Progenitor cell of endocrine pancreas (in vitro differentiated cells): ENCODE results near the gene RETNLB. TPM values are rescaled to one million over a fixed set of nuclear protein-coding genes. Genes with fewer than 3 reads are reported as not detected.

Experiments
- DNase-seq: peaks from one replicate; pipeline ENCODE4 v3.0.0; 2021; ENCODE audit warnings: low spot score; ENCODE audit not compliant: unreplicated experiment
- H3K27ac Mint-ChIP-seq: 2 replicates; pipeline ENCODE4 v1.8.0; 2021; ENCODE audit warnings: mild to moderate bottlenecking, moderate library complexity, mixed read lengths
- H3K27me3 Mint-ChIP-seq: 2 replicates; pipeline ENCODE4 v1.8.0; 2021; ENCODE audit warnings: mixed read lengths
- H3K36me3 Mint-ChIP-seq: 2 replicates; pipeline ENCODE4 v1.8.0; 2022; ENCODE audit warnings: mixed read lengths; ENCODE audit not compliant: insufficient read depth
- H3K4me1 Mint-ChIP-seq: 2 replicates; pipeline ENCODE4 v1.8.0; 2021; ENCODE audit warnings: low read depth, mixed read lengths
- H3K4me3 Mint-ChIP-seq: 2 replicates; pipeline ENCODE4 v1.8.0; 2021; ENCODE audit warnings: low read depth, mild to moderate bottlenecking, moderate library complexity, mixed read lengths
- H3K9me3 Mint-ChIP-seq: 2 replicates; pipeline ENCODE4 v1.8.0; 2021; ENCODE audit warnings: low read depth, mixed read lengths
- total RNA-seq: library from RNA; stranded (reverse); gene quantifications from 2 replicates; pipeline ENCODE4 v1.2.1, GENCODE V29; 2021
- TF ChIP-seq, protein P1 (sequence below): fragments of 200-600 bp; sonication (generic); IDR thresholded peaks from one replicate; pipeline ENCODE4 v1.5.0; 2021; ENCODE audit warnings: antibody characterized with exemption, mild to moderate bottlenecking; ENCODE audit not compliant: unreplicated experiment

The RETNLB gene
- total RNA-seq, 1 donor from 2014 or later: not detected

DNA sequence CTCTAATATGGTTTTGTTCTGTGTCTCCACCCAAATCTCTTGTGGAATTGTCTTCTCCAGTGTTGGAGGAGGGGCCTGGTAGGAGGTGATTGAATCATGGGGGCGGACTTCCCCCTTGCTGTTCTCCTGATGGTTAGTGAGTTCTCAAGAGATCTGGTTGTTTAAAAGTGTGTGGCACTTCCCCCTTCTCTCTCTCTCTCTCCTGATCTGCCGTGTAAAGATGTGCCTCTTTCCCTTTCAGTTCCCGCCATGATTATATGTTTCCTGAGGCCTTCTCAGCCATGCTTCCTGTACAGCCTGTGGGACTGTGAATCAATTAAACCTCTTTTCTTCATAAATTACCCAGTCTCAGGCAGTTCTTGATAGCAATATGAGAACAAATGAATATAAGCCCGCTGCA, 33.1 kb downstream of the RETNLB start:
- no peaks in the 10 kb centered on the region for H3K9me3 Mint-ChIP-seq
- no peaks in the 10 kb centered on the region for H3K36me3 Mint-ChIP-seq
- no peak overlapping the region for H3K4me3 Mint-ChIP-seq
- DNase-seq: no peak
- H3K4me1 Mint-ChIP-seq: peaks cover 8% of the 10 kb centered on the region
- no peak overlapping the region for H3K27ac Mint-ChIP-seq
- TF ChIP-seq, protein P1, sequence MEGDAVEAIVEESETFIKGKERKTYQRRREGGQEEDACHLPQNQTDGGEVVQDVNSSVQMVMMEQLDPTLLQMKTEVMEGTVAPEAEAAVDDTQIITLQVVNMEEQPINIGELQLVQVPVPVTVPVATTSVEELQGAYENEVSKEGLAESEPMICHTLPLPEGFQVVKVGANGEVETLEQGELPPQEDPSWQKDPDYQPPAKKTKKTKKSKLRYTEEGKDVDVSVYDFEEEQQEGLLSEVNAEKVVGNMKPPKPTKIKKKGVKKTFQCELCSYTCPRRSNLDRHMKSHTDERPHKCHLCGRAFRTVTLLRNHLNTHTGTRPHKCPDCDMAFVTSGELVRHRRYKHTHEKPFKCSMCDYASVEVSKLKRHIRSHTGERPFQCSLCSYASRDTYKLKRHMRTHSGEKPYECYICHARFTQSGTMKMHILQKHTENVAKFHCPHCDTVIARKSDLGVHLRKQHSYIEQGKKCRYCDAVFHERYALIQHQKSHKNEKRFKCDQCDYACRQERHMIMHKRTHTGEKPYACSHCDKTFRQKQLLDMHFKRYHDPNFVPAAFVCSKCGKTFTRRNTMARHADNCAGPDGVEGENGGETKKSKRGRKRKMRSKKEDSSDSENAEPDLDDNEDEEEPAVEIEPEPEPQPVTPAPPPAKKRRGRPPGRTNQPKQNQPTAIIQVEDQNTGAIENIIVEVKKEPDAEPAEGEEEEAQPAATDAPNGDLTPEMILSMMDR: no peak
- H3K27me3 Mint-ChIP-seq: no peaks in the 10 kb centered on the region

DNA sequence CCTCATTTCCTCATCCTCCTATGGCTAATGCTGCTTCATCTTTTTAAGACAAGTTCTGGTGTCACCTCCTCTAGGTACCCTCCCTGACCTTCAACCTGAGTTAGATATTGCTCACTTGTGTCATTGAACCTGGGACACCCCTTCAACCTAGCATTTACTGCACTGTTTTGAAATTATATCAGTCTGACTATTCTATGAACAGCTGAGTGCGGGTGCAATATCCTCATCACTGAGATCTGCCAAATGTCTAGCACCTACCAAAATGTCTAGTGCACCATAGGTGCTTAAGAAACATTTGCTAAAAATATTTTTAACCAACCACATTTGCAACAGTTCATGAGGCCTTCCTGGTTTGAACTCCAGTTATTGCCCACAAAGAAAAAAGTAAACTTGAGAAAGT, 34.5 kb downstream of the RETNLB start:
- TF ChIP-seq, protein P1: no peak
- no peak for DNase-seq
- H3K4me3 Mint-ChIP-seq: no peak overlapping the region
- H3K4me1 Mint-ChIP-seq: peaks cover 15% of the 10 kb centered on the region
- no peaks in the 10 kb centered on the region for H3K36me3 Mint-ChIP-seq
- H3K27ac Mint-ChIP-seq: no peak overlapping the region
- no peaks in the 10 kb centered on the region for H3K9me3 Mint-ChIP-seq
- H3K27me3 Mint-ChIP-seq: no peaks in the 10 kb centered on the region

DNA sequence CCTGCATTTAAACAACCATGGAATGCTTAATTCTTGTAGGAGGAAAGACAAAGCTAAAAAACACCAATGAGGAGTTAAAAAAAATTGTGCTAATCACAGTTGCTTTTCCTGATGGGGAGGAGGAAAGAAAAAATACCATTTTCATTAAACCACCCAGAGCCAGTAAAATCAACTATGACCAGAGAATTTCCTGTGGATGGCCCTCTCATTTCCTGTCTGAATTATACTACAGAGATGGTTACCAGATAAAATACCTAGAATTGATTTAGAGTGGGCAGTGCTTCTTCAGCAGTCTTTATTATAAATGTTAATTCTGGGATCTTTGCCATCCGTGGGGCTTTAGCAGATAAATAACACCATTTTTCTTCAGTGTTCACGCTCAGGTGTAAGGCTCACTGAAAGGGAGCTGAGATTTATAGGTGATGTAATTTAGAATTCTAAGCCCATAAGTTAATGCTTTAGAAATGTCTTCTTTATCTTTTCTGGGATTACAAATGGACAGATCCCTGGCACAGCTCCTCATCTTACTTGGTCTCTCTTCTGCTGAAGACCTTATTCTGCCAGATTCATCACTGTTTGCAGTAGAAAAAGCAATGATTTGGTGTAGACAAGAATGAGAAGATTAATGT, 37.9 kb downstream of the RETNLB start:
- TF ChIP-seq, protein P1: no peak
- Mint-ChIP-seq H3K4me1 (peaks cover 15% of the 10 kb centered on the region), H3K27ac (no peak overlapping the region), H3K4me3 (no peak overlapping the region), H3K27me3 (no peaks in the 10 kb centered on the region), H3K9me3 (no peaks in the 10 kb centered on the region), H3K36me3 (no peaks in the 10 kb centered on the region)
- no peak for DNase-seq

DNA sequence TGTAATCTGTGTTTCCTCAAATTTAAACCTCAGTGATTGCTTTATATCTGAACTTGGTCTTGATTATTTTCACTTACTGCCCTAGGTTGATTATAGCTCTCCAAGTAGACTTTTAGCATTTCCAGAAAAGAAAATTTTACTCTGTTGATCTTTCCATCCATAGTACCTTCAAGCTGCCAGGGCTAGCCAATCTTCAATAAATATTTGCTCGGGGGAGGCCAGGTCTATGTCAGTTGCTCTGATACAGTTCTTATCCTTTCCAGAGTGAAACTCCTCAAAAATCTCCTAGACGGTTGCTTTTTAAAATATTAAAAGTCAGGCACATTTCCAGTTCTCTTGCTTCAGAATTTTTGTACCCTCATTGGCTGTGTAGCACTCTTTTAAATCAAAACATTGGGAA, 38.8 kb downstream of the RETNLB start:
- Mint-ChIP-seq H3K4me1 (peaks cover 15% of the 10 kb centered on the region), H3K27ac (peak overlapping the region; percentile 57), H3K4me3 (no peak overlapping the region), H3K9me3 (peaks cover under 1% of the 10 kb centered on the region), H3K36me3 (no peaks in the 10 kb centered on the region), H3K27me3 (no peaks in the 10 kb centered on the region)
- TF ChIP-seq, protein P1: no peak
- no peak for DNase-seq

DNA sequence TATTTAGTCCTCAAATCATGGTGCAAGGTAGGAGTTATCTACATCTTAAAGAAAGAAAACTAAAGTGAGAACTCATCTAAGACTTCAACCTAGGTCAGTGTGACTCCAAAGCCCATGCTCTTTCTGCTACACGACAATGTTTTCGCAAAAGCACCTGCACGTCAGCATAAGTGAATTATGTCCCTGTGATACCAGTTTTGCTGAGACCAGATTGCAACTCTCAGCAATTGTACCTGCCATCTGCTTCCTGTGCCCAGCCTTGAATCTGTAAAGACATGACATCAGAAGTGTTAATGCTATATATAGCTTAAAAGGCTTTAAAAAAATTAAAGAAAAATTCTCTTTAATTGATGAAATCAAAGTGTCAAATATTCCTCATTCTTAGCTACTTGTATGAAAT, 43.4 kb downstream of the RETNLB start:
- no peak for DNase-seq
- peaks cover 10% of the 10 kb centered on the region for H3K4me1 Mint-ChIP-seq
- no peaks in the 10 kb centered on the region for H3K27me3 Mint-ChIP-seq
- TF ChIP-seq, protein P1: no peak
- no peaks in the 10 kb centered on the region for H3K36me3 Mint-ChIP-seq
- H3K9me3 Mint-ChIP-seq: peaks cover 3% of the 10 kb centered on the region
- no peak overlapping the region for H3K4me3 Mint-ChIP-seq
- no peak overlapping the region for H3K27ac Mint-ChIP-seq
